K562 (cell line): ENCODE results near the gene KBTBD3. TPM values are rescaled to one million over a fixed set of nuclear protein-coding genes. Genes with fewer than 3 reads are reported as not detected.
A peak's percentile ranks its signal among the peaks of the same experiment; 100 is the strongest.

Source experiments
- DIDO1 ChIP-seq: fragments of 450-650 bp; IDR thresholded peaks from 2 replicates; pipeline ENCODE4 v1.6.1; 2016; ENCODE audit warnings: low read depth, missing biosample characterization, missing genetic modification characterization
- HNRNPK ChIP-seq: fragments of 200-400 bp; formaldehyde crosslinking; IDR thresholded peaks from one replicate; pipeline ENCODE4 v1.6.1; 2018; ENCODE audit warnings: mild to moderate bottlenecking, low read depth, low read length; ENCODE audit not compliant: poor library complexity, severe bottlenecking
- MYC ChIP-seq, 2 experiments: fragments of 250-450 bp in 1 of 2; sonication (Bioruptor Pico) in 1 of 2; IDR thresholded peaks; 2 replicates each; pipeline versions ENCODE4 v1.5.1 to v1.6.1; 2012 to 2021; ENCODE audit warnings: low read depth in 2 of 2, borderline replicate concordance in 1 of 2, improper control_type of control experiment in 1 of 2, low read length in 1 of 2, mild to moderate bottlenecking in 1 of 2, moderate library complexity in 1 of 2
- RBFOX2 ChIP-seq: fragments of 200-400 bp; formaldehyde crosslinking; IDR thresholded peaks from 2 replicates; pipeline ENCODE4 v1.6.1; 2017; ENCODE audit warnings: low read depth, mild to moderate bottlenecking, low read length, moderate library complexity
- SMAD1 ChIP-seq: fragments of 150-350 bp; IDR thresholded peaks from 2 replicates; pipeline ENCODE4 v1.6.1; 2014; ENCODE audit warnings: low read length, low read depth; ENCODE audit not compliant: partially characterized antibody
- TCFL5 ChIP-seq: fragments of 250-450 bp; sonication (Bioruptor Pico); conservative IDR thresholded peaks from 2 replicates; pipeline ENCODE4 v1.6.1; 2021; ENCODE audit warnings: mild to moderate bottlenecking, moderate library complexity, matching md5 sums
- TSC22D4 ChIP-seq: fragments of 450-650 bp; IDR thresholded peaks from 2 replicates; pipeline ENCODE4 v1.6.1; 2016; ENCODE audit warnings: missing genetic modification characterization, missing biosample characterization, control low read depth
- ZNF217 ChIP-seq: sonication (generic); formaldehyde crosslinking; IDR thresholded peaks from 2 replicates; pipeline ENCODE4 v1.8.0; 2022; ENCODE audit warnings: mild to moderate bottlenecking, missing genetic modification reagents
- ZNF263 ChIP-seq: sonication (generic); formaldehyde crosslinking; IDR thresholded peaks from 2 replicates; pipeline ENCODE4 v1.8.0; 2022; ENCODE audit warnings: mild to moderate bottlenecking, missing genetic modification reagents, borderline replicate concordance
- polyA plus RNA-seq, 8 experiments: library from polyadenylated mRNA; depleted of rRNA in 4 of 8; stranded (reverse) in 5 of 8; unstranded in 3 of 8; fragments of >200 nt; fragmentation: Nextera tagmentation in 2 of 8; fragmentation: Illumina TruSeq in 1 of 8; extraction: Ambion mirVana in 2 of 8; extraction: Trizol in 1 of 8; gene quantifications; 2 replicates each; pipeline versions ENCODE4 v1.2.1 to v1.2.3, GENCODE V29; 2011 to 2014; ENCODE audit warnings: inconsistent platforms in 1 of 8, missing spikeins in 1 of 8
- total RNA-seq, 7 experiments: library from RNA; depleted of rRNA in 6 of 7; stranded (reverse); fragments of >200 nt in 6 of 7; fragmentation: Illumina TruSeq in 2 of 7; extraction: Trizol in 2 of 7; gene quantifications; 2 replicates each; pipeline versions ENCODE4 v1.2.1 to v1.2.3, GENCODE V29; 2011 to 2021; ENCODE audit warnings: low replicate concordance in 1 of 7
- TF ChIP-seq, protein P1 (sequence below): fragments of 250-450 bp; sonication (Bioruptor Pico); IDR thresholded peaks from 2 replicates; pipeline ENCODE4 v1.4.0; 2020
- TF ChIP-seq, protein P2 (sequence below), 2 experiments: fragments of 200-800 bp in 1 of 2; sonication (Bioruptor generic) in 1 of 2; sonication (generic) in 1 of 2; formaldehyde crosslinking in 1 of 2; IDR thresholded peaks in 1 of 2; conservative IDR thresholded peaks in 1 of 2; 2 replicates each; pipeline versions ENCODE4 v1.5.0 to v1.6.1; 2016 to 2020; ENCODE audit warnings: missing compliant biosample characterization in 1 of 2, missing genetic modification characterization in 1 of 2, missing genetic modification reagents in 1 of 2
- TF ChIP-seq, protein P3 (sequence below), 2 experiments: IDR thresholded peaks; 2 replicates each; pipeline ENCODE4 v1.6.1; 2011; ENCODE audit warnings: borderline replicate concordance in 1 of 2, control low read depth in 1 of 2, low read depth in 1 of 2, low read length in 1 of 2, mild to moderate bottlenecking in 1 of 2, mixed read lengths in 1 of 2, moderate library complexity in 1 of 2; ENCODE audit not compliant: insufficient read depth in 1 of 2, insufficient read length in 1 of 2, poor library complexity in 1 of 2, severe bottlenecking in 1 of 2; ENCODE audit errors: extremely low read depth in 1 of 2
- TF ChIP-seq, protein P4 (sequence below): fragments of 250-450 bp; sonication (Bioruptor Pico); IDR thresholded peaks from 2 replicates; pipeline ENCODE4 v1.8.0; 2021; ENCODE audit warnings: moderate library complexity, mild to moderate bottlenecking, inconsistent platforms
- TF ChIP-seq, protein P5 (sequence below): fragments of 250-450 bp; sonication (Bioruptor Pico); IDR thresholded peaks from 2 replicates; pipeline ENCODE4 v1.8.0; 2022; ENCODE audit warnings: moderate library complexity, mild to moderate bottlenecking, inconsistent platforms
- TF ChIP-seq, protein P6 (sequence below): sonication (generic); formaldehyde crosslinking; IDR thresholded peaks from 2 replicates; pipeline ENCODE4 v1.8.0; 2022; ENCODE audit warnings: mild to moderate bottlenecking, missing genetic modification reagents

The KBTBD3 gene
- total and polyA plus RNA-seq, 9 of the 15 experiments (the other 6 are each of a cell fraction or from before 2014, with no cell fraction given) = 4.2 to 31.2 (median 6.4) TPM

DNA sequence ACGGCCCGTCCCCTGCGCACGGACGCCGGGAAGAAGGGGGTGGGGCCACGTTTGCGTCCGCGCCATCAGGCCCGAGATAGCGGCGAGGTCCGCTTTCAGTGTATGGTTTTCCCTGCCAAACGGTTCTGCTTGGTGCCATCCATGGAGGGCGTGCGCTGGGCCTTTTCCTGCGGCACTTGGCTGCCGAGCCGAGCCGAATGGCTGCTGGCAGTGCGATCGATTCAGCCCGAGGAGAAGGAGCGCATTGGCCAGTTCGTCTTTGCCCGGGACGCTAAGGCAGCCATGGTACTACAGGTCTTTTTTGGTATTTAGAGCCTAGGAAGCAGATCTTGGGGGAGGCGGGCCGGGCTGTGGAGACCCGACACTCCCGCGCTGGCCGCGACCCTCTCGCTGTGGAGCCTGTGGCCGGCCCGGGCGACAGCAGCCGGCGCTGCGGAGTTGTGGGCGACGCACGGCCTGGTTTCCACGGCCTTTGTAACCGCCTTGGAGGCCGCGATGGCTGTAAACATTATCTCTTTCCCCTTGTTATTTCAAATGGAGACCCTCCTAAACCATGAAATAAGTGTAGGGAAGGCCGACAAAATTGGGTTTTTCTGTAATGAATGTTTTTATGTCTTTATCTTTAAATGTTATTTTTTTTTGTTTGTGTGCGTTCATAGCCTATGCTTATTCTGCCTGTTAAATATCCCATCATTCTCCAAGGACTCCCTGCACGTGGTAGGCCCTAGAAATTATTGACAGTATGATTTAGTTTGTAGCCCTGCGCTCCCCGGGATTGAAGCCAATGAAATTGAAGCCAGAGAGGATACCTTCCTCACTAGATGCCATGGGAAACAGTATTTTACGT lies 685 bp upstream of the KBTBD3 start, which contains the start of gene AASDHPPT (continued):
- no peak for TF ChIP-seq ZNF217
- no peak for TF ChIP-seq HNRNPK
- TF ChIP-seq, protein P1, sequence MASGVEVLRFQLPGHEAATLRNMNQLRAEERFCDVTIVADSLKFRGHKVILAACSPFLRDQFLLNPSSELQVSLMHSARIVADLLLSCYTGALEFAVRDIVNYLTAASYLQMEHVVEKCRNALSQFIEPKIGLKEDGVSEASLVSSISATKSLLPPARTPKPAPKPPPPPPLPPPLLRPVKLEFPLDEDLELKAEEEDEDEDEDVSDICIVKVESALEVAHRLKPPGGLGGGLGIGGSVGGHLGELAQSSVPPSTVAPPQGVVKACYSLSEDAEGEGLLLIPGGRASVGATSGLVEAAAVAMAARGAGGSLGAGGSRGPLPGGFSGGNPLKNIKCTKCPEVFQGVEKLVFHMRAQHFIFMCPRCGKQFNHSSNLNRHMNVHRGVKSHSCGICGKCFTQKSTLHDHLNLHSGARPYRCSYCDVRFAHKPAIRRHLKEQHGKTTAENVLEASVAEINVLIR (CRISPR knock-in tag) = no peak
- TF ChIP-seq, protein P2, sequence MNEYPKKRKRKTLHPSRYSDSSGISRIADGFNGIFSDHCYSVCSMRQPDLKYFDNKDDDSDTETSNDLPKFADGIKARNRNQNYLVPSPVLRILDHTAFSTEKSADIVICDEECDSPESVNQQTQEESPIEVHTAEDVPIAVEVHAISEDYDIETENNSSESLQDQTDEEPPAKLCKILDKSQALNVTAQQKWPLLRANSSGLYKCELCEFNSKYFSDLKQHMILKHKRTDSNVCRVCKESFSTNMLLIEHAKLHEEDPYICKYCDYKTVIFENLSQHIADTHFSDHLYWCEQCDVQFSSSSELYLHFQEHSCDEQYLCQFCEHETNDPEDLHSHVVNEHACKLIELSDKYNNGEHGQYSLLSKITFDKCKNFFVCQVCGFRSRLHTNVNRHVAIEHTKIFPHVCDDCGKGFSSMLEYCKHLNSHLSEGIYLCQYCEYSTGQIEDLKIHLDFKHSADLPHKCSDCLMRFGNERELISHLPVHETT (CRISPR knock-in tag; conservative IDR thresholded peaks at IDR 0.05 in 1 of 2, IDR thresholded peaks at IDR 0.05 in 1 of 2) = peak in 1 of 2 experiments; percentile 51; a peak in 1 of 4 replicates
- TF ChIP-seq, protein P3, sequence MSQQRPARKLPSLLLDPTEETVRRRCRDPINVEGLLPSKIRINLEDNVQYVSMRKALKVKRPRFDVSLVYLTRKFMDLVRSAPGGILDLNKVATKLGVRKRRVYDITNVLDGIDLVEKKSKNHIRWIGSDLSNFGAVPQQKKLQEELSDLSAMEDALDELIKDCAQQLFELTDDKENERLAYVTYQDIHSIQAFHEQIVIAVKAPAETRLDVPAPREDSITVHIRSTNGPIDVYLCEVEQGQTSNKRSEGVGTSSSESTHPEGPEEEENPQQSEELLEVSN (IDR thresholded peaks at IDR 0.05; ENCODE audit: borderline replicate concordance in 1 of 2, extremely low read depth in 1 of 2, insufficient read depth in 1 of 2, insufficient read length in 1 of 2, low read depth in 1 of 2, low read length in 1 of 2, poor library complexity in 1 of 2, severe bottlenecking in 1 of 2) = peak; percentile 10 to 15
- no peak for TF ChIP-seq DIDO1 (tag)
- no peak for TF ChIP-seq SMAD1
- no peak for TF ChIP-seq TSC22D4 (tag)
- no peak for TF ChIP-seq ZNF263
- peak; percentile 85 for TF ChIP-seq RBFOX2
- peak; percentile 67 for TF ChIP-seq MYC (IDR thresholded peaks at IDR 0.05; ENCODE audit: low read depth, low read length)
- TF ChIP-seq MYC (CRISPR knock-in tag; IDR thresholded peaks at IDR 0.05; ENCODE audit: borderline replicate concordance, low read depth) = 0 out of 2 replicates have a peak, but pooled peaks have one; percentile 36
- TF ChIP-seq, protein P4, sequence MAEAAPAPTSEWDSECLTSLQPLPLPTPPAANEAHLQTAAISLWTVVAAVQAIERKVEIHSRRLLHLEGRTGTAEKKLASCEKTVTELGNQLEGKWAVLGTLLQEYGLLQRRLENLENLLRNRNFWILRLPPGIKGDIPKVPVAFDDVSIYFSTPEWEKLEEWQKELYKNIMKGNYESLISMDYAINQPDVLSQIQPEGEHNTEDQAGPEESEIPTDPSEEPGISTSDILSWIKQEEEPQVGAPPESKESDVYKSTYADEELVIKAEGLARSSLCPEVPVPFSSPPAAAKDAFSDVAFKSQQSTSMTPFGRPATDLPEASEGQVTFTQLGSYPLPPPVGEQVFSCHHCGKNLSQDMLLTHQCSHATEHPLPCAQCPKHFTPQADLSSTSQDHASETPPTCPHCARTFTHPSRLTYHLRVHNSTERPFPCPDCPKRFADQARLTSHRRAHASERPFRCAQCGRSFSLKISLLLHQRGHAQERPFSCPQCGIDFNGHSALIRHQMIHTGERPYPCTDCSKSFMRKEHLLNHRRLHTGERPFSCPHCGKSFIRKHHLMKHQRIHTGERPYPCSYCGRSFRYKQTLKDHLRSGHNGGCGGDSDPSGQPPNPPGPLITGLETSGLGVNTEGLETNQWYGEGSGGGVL (CRISPR knock-in tag) = no peak
- TF ChIP-seq TCFL5 (CRISPR knock-in tag) = no peak
- TF ChIP-seq, protein P5, sequence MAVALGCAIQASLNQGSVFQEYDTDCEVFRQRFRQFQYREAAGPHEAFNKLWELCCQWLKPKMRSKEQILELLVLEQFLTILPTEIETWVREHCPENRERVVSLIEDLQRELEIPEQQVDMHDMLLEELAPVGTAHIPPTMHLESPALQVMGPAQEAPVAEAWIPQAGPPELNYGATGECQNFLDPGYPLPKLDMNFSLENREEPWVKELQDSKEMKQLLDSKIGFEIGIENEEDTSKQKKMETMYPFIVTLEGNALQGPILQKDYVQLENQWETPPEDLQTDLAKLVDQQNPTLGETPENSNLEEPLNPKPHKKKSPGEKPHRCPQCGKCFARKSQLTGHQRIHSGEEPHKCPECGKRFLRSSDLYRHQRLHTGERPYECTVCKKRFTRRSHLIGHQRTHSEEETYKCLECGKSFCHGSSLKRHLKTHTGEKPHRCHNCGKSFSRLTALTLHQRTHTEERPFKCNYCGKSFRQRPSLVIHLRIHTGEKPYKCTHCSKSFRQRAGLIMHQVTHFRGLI (CRISPR knock-in tag) = no peak
- TF ChIP-seq, protein P6, sequence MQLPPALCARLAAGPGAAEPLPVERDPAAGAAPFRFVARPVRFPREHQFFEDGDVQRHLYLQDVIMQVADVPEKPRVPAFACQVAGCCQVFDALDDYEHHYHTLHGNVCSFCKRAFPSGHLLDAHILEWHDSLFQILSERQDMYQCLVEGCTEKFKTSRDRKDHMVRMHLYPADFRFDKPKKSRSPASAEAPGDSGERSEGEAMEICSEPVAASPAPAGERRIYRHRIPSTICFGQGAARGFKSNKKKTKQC (CRISPR knock-in tag) = peak; percentile 93
